GM18526 (cell line): ENCODE results near the gene TSPAN19.

Source experiments
- POLR2A ChIP-seq: IDR thresholded peaks from 3 replicates; pipeline ENCODE4 v1.6.1; 2011; ENCODE audit not compliant: insufficient read length; ENCODE audit errors: extremely low read depth

TSPAN19 gene

GRCh38 chr12:85016413-85016812 is 19.7 kb downstream of the TSPAN19 start:
- TF ChIP-seq POLR2A = no peak

DNA sequence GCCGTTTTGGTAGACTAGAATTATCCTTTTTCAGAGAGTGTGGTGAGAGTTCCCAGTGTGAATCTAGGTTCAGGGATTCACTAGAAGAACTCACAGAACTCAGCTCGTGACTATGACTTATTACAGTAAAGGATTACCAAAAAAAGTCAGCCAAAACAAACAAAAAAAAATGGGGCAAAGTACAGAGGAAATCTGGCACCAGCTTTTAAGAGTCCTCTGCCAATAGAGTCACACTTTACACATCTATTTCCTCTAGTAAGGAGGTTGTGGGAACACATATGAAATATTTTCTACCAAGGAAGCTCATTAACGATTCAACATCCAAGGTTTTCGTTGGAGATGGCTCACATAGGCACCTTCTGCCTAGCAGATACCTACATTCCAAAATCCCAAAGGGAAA is 28.2 kb downstream of the TSPAN19 start:
- TF ChIP-seq POLR2A = no peak

- TF ChIP-seq POLR2A = no peak
These were observed 29.9 kb downstream of the TSPAN19 start for GRCh38 chr12:85006206-85006605.

- TF ChIP-seq POLR2A = no peak
These were observed 30.5 kb downstream of the TSPAN19 start for GRCh38 chr12:85005615-85006014.

- no peak for TF ChIP-seq POLR2A
These were observed 31.9 kb downstream of the TSPAN19 start for GRCh38 chr12:85004204-85004603.

DNA sequence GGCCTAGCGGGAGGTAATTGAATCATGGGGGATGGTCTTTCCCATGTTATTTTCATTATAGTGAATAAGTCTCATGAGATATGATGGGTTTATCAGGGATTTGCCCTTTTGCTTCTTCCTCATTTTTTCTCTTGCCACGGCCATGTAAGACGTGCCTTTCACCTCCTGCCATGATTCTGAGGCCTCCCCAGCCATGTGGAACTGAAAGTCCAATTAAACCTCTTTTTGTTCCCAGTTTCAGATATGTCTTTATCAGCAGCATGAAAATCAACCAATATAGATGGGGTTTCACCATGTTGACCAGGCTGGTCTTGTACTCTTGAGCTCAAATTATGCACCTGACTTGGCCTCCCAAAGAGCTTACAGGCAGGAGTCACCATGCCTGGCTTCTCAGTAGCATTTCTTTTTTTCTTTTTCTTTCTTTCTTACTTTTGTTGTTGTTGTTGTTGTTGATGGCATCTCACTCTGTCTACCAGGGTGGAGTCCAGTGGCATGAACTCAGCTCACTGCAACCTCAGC is 33.2 kb downstream of the TSPAN19 start:
- no peak for TF ChIP-seq POLR2A

GRCh38 chr12:85000729-85001128 is 35.3 kb downstream of the TSPAN19 start:
- TF ChIP-seq POLR2A = no peak

DNA sequence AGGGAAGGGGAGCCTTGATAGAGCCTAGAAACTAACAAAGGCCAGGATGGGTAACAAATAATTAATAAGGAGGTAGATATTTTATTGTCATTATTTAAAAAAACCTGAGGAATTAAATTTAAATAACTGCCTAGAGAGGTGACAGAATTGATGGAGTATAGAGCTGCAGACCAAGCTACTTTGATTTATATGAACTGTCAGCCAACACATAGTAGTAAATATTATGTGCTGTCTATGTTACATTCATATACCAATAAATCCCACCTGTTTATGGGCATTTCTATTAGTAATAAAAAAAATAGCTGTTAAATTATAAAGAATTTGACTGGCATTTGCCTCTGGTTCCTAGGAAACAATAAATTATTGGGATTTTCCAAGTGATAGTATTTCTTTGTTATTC is 37.7 kb downstream of the TSPAN19 start:
- TF ChIP-seq POLR2A = no peak

GRCh38 chr12:84996759-84997158 is 39.3 kb downstream of the TSPAN19 start:
- TF ChIP-seq POLR2A = no peak

DNA sequence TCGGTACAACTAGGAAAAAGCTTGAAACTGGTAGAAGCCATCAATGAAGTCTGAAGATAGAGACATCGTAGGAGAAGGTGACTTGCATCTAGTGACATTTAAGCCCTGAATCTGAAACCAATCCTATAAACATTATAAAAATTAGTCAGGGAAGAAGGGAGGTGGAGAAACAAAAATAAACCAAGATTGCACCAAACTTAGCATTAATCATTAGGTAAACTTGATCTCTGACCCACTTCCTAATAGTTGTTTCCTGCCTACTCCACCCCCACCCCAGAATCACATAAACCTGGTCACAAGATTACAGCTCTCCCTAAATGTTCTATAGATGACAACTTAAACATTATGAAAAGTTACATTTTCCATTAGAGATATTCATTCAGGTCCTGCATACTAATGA is 40.4 kb downstream of the TSPAN19 start:
- no peak for TF ChIP-seq POLR2A

DNA sequence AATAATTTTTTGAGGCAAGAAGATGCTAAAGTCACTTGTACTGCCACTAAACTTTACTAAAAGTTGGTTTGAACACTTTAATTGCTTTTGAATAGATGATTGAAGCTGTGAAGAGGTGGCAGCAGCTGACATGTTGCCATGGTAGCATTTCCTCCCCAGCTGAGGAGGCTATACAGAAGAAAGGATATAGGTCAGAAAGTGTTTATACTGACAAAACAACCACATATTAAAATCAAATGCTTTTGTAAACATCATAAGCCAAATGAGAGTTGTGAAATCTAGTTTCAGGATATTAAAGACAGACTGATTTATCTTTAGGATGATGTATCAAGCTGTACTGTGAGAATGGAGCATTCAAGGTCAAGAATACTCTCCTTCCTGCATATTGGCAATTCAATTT is 41.7 kb downstream of the TSPAN19 start:
- TF ChIP-seq POLR2A = no peak

DNA sequence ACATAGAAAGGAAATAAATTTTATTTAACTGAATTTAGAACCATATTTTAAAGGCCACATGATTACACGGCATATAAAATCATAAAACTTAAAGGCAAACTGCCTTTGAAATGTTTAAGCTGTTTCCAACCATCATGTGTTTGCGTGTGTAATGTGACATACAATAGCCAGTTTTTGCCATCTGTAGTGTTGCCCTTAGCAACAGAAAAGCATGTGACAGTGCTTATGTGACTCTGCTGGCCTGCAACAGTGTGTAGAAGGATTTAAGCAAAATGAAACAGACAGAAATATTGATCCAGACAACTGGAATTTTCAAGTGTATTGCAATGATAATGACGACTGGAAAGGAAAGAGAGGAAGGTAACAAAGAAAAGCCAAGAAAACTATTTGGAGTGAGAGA is 49.5 kb downstream of the TSPAN19 start:
- no peak for TF ChIP-seq POLR2A

DNA sequence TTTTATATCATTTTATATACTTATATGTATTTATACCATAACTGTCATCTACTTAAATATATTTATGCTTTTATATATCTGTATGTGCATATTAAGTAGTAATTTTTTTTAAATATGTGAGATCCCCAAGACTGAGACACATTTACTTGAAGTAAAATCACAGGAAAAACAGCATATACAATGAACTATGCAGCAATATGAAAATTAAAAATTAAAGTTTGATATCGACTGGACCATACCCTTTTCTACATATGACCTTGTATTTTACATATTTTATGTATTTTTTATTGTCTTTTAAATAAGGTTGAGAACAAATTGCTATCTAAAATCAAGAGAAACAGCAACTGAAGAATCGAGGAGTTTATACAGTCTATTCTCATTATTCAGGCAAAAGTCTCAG is 50.0 kb downstream of the TSPAN19 start:
- TF ChIP-seq POLR2A = no peak

DNA sequence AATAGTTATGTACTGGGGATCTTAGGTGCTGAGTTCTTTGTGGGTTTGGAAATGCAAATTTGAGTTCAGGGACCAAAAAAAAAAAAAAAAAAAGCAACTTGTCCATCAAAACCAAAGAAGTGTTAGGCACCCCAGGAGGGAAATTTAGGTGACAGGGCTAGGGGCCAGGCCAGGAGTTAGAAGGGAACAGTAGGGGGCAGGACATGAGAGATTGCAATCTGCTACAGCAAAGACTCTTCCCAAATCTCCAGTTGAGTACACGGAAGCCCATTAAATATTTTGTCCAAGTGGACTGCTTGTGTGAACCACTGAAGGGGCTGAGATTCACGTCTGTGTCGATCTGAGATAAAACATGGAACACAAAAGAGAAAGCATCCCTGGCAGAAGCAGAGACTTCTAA is 52.8 kb downstream of the TSPAN19 start:
- no peak for TF ChIP-seq POLR2A

GRCh38 chr12:84982888-84983287 is 53.2 kb downstream of the TSPAN19 start:
- TF ChIP-seq POLR2A = no peak

GRCh38 chr12:84978921-84979320 is 57.2 kb downstream of the TSPAN19 start:
- TF ChIP-seq POLR2A = no peak

GRCh38 chr12:84976133-84976532 is 59.9 kb downstream of the TSPAN19 start:
- TF ChIP-seq POLR2A = no peak
